IPS-NIHi11 (cell line): ENCODE results near the gene ZNF784.
A peak's percentile ranks its signal among the peaks of the same experiment; 100 is the strongest.

ENCODE experiments used
- DNase-seq: peaks from one replicate; pipeline ENCODE4 v3.0.0; 2012; ENCODE audit warnings: mixed read lengths, low spot score

ZNF784 gene

DNA sequence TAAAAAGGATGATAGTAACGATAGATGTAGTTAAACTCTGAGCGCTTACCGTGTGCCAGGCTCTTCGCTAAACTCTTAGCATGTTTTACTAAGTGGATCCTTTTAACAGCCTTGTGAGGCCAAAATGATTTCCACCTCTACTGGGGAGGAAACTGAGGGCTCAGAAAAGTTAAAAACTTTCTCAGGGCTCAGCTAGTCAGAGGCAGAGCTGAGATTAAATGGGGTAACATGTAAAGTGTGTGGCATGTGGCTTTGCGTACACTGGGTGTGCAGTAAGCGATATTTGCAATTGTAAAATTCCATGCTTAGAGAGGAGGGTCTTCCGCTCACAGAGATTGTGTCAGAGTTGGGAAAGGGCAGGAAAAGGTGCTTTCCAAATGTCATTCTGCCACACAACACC, 32.2 kb upstream of the ZNF784 start:
- DNase-seq, result no peak

DNA sequence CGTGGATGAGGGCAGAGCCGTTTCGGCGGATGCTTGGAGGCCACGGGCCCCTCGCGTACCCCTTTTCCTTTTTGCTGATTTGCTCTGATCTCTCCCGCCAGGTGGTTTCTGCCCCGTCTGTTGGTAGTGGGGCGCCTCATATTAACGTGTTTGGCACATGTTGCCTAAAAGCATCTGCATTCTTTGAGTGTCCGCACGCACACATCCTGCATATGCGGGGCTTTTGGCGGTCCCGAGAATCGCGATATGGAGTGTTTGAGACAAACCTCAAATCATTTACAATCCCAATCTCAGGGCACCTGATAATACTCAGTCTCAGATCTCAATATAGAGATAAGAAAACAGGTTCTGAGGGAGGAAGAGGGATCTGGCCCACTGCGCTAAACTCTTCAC, 31.3 kb upstream of the ZNF784 start:
- no peak for DNase-seq

GRCh38 chr19:55654868-55655647, 30.7 kb upstream of the ZNF784 start, which contains the start of gene U2AF2:
Gene U2AF2 (plus strand): TSS chr19:55655035. CDS start chr19:55655105, 70 bp downstream.
- peak; percentile 91 for DNase-seq

DNA sequence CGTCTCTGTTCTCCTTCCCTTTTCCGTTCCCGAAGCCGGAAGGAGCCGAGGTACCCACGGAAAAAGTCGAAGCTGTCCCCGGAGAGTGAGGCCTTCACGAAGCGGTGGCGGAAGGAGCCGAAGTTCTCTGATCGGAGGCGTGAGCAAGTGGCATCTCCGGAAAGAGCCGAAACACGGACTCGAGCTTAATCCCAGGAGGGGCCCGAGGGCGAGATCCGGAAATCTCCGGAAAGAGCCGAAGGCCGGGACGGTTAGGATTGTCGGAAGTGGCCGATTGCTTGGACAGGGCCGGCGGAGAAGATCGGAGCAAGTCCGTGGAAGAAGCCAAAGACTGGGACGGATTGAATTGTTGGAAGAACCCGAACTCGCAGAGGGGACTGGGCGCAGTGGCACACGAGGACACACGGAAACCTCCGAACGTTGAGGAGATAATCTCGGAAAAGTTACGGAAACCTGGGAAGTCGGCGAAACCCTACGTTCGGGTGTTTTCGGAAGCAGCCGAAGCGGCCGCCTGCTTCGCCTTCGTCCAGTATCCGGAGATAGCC, 30.0 kb upstream of the ZNF784 start:
- peak; percentile 82 for DNase-seq

DNA sequence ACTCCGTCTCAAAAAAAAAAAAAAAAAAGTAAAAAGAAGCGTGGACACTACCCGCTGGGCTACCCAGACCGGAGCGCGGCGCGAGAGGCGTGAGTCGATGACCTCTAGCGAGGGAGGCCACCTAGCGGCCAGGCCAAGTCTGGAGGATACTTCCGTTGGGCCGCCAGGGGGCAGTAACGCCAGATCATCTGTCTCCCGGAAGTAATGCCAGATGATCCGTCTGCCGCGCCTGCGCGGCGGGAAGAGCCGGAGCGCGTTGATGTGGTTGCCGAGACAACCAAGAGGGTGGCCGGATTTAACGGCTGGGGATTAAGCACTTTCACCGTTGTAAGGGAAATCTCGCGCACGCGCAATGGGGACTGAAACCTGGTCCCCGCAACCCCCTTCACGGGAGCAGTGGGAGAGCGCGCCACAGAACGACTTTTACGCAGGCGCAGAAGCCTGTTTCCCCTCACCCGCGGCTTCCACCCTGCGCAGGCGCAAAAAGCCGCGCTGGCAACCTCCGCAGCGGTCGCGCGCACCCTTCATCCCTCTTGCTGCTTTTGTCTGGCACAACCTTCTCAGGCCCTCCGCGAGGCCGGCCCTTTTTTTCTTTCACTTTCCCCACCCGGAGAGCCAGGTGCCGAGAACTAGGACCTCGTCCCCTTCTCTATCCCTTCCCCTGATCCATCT, 29.4 kb upstream of the ZNF784 start:
- peak; percentile 78 for DNase-seq

DNA sequence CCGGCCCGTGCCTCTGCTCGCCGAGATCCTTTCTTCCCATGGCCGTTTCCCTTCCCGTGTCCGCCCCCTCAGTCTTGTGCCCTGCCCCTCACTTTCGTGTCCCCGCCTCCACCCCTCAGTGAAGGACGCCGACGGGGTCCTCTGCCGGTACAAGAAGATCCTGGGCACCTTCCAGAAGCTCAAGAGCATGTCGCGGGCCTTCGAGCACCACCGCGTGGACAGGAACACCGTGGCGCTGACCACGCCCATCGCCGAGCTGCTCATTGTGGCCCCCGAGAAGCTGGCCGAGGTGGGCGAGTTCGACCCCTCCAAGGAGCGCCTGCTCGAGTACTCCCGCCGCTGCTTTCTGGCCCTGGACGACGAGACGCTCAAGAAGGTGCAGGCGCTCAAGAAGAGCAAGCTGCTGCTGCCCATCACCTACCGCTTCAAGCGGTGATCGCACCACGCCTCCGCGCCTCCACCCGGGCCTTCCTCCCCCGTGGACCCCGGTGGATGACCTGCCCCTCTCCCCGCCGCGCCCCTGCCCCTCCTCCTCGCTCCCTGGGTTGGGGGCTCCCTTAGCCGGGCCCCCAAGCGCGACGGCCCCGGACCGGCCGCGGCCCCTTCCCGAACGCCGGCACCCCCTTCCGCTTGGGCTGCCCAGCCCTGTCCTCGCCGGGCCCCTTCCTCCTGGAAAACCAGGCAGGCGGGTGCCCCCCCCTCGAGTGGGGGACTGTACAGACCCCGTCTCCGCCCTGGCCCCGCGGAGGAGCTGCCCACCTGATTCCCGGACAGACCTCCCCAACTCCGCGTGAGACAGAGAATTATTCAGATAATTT, 28.2 kb upstream of the ZNF784 start:
- DNase-seq, result no peak

- no peak for DNase-seq
Observed at GRCh38 chr19:55651236-55651635, 26.9 kb upstream of the ZNF784 start.

GRCh38 chr19:55650602-55651230, 26.4 kb upstream of the ZNF784 start:
- no peak for DNase-seq

DNA sequence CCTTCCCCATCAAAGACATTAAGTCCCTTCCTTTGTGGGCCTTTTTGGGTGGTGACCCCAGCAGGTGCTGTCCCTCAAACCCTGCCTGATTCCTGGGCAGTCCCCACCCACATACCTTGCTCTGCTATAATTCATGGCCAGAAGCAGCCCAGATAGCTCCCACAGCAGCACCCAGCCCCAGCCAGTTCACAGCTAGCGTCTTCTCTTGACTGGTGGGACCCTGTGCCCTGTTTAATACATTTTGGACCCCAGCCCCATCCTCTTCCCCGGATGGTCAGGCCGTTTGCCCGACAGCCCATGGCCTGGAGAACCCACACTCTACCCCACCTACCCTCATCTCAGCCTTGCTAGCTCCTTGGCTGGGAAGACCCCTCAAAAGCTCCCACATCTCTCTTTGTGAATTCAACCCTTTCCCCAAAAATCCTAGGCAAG, 25.8 kb upstream of the ZNF784 start:
- DNase-seq, result no peak

DNA sequence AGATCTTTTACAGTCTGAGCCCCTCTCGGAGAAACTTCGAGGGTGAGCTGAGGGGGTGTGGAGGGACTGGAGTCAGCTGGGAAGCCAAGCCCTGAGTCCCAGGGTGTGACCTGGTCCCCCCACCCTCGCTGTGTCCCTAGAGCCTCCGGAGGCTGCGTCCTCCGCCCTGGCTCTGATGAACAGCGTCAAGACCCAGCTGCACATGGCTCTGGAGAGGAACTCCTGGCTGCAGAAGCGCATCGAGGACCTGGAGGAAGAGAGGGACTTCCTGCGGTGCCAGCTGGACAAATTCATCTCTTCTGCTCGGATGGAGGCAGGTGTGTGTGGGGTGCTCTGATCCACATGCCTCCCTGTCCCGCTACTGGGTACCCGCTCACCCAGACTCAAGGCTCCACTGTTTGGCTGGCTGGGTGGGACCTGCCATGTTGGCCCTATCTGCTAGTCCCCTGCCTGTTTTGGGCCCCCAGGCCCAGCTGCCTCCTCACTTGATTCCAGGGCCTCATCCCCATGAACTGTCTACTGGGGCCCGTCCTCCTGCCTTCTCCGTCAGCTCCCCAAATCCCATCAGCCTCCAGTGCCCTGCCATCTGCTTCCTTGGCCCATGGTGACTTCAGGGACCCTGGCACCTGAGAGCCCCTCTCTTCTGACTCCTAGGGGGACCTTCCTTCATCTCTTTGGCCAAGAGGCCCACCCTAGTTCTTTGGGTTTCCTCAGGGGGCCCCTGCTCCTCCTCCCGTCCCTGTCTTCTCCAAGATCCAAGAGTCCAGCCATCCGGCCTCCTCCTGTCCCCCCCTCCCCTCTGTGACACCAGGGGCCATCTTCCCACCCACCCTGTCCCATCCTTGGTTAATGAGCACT, 25.1 kb upstream of the ZNF784 start:
- no peak for DNase-seq

- no peak for DNase-seq
Observed at GRCh38 chr19:55648585-55649267, 24.4 kb upstream of the ZNF784 start.

- peak; percentile 69 for DNase-seq
Observed at GRCh38 chr19:55647732-55648584, 23.6 kb upstream of the ZNF784 start, which contains the start of gene CCDC106. Gene CCDC106 (plus strand): TSS chr19:55648212. CDS start chr19:55649047, 835 bp downstream.

DNA sequence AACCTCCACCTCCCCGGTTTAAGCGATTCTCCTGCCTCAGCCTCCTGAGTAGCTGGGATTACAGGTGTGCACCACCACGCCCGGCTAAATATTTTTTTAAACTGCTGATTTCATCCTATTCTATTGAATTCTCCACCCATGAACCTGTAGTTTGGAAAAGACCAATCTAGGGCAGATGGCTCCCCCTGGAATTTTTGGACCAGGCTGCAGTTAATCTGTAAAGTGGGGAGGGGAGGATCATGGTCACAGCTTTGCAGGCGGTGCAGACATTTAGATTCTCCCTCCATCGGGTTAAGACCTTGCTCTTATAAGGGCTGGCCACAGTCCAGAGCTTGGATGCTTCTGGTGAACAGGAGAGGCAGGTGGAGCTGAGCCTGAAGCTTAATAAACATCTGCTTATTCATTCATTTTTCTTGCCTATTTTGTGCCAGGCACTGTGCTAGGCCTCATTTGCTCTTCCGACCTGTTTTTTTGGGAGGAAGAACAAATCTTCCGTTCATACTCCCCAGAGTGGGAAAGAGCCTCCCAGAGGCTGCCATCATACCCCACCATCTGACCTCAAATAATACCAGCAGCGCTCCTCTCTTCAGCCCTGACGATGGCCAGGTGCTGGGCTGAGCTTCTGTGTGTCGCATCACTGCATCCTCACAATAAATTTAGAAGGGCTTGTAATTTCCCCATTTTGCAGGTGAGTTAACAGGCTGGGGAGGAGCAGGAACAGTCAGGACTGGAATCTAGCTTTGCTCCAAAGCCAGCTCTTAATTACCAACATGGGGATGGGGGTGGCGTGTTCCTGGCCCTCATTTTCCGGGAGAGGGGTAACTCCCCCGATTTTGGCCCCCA, 22.7 kb upstream of the ZNF784 start:
- no peak for DNase-seq

DNA sequence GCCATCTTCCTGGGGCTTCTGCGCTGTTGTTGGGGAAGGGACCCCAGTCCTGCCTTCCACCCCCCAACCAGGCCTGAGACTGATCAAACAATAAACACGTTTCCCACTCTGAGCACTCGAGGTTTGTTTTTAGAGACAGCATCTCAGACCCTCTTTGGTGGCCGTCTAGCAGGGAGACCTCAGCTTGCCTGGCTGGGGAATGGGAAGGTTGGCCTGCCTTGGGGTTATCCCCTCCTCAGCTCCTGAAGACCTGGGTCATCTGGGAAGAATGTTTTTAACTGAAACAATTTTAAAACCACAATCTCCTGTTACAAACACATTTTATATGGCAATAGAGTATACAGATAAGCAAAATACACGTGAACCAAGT, 21.1 kb upstream of the ZNF784 start:
- DNase-seq, result no peak

DNA sequence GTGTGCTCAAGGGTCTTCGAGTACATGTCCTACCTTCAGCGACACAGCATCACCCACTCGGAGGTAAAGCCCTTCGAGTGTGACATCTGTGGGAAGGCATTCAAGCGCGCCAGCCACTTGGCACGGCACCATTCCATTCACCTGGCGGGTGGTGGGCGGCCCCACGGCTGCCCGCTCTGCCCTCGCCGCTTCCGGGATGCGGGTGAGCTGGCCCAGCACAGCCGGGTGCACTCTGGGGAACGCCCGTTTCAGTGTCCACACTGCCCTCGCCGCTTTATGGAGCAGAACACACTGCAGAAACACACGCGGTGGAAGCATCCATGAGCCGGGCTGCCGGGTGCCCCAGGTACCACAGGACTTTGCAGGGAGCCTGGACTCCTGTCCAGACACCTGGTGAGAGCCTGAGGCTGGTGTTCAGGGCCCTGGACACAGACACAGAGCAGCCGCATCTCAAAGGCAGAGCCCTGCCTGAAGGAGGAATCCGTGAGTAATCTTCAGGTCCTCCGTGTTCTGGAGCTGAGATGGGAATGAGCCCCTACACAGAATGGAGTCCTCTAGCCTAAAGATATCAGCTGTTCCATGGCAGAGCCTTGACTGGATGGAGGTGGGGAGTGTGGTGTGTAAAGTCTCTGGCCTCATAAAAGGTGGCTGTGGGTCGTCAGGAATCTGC, 20.6 kb upstream of the ZNF784 start:
- DNase-seq, result no peak

DNA sequence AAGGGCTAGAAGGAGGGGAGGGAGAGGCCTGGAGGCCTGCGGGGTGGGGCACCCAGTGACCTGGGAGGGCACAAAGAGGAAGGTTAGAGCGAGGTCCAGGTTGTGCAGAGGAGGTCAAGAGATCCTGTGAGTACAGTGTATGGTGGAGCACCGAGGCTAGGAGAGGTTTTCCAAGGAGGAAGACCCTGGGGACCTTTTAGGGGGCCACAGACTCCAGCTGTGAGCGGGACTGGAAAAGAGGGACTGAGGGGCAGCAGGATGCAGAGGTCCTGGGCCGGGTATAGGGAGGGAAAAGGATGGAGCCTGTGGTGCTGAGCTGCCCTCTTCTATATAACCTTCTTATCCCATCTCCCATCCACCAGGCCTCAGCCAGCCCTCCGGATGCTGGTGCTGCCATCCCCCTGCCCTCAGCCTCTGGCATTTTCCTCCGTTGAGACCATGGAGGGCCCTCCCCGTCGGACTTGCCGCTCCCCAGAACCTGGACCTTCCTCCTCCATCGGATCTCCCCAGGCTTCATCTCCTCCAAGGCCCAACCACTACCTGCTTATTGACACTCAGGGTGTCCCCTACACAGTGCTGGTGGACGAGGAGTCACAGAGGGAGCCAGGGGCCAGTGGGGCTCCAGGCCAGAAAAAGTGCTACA, 19.9 kb upstream of the ZNF784 start:
- no peak for DNase-seq

DNA sequence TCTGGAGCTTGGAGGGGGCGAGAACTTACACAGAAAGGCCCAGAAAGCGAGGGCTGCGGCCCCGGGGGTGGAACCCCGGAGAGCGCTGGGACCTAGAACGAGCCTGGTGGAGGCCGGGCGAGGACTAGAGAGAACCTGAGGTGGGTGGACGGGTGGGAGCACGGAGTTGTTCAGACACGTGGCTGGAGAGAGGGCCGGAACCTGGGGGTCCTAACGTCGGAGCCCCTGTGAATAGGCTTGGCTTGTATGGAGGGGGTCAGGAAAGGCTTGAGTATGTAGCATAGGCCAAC, 19.5 kb upstream of the ZNF784 start:
- DNase-seq, result no peak
